HG03025 (cell line): ENCODE data around the gene PKHD1.
"Not testable (repeated sequence)": the region's sequence is repeated elsewhere in the genome, so short reads cannot be mapped to it uniquely, and the experiment has no call there.

Experiments used
- ATAC-seq: cut with Tn5 transposase; IDR thresholded peaks from one replicate; pipeline ENCODE4 v1.9.1; 2021; ENCODE audit warnings: mild to moderate bottlenecking, moderate library complexity; ENCODE audit not compliant: unreplicated experiment, low FRiP score

The PKHD1 gene

DNA sequence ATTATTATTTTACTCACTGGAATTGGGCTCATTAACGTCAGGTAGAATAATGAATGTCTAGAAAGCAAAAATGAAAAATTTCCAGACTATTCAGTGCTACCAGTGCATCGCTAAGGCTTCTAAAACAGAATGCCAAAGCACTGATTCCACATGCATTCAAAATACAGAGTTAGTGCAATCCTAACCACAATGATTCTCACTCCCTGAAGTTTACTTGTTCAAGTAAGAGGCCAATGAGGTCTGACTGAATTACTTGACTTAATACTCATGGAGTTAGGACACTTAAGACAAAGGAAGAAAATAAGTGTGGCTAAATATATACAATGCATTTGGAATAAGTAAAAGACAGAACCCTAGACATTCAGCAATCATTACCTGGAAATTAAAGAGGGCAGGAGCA lies 220.5 kb downstream of the PKHD1 start:
- ATAC-seq: no peak

DNA sequence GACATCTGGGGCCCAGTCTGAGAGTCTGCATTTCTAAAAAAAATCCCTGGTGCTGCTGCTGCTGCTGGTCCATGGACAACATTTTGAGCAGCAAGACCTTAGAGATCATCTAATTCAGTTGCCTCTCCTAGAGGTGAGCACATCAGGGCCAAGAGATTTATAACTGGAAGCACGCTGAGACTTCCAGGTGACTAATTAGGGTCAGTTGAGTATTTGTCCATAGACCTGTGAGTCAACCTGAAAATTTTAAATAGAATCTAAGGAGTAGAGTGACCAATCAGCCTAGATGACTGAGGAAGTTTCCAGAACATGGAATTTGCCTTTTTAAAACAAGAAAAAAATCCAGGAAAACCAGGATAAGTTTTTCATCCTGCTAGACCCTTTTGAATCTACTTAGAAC lies 221.4 kb downstream of the PKHD1 start:
- ATAC-seq: no peak

DNA sequence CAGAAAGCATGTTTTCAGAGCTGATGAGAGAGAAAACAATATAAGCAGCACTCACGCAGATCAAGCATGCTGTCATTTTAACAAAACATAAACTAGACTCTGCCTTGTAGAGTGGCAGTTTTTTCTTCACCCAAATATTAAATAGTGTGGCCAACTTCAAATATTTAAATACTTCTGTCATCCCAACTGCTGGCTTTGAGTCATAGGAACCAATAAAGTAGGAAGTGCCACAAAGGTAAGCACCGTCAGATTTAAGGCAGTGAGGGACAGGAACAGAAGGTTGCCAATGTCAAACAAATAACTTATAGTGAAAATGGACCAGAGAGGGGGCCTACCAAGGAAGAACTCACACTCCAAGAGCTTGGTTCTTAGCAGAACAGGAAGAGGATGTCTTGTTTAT lies 222.2 kb downstream of the PKHD1 start:
- no peak for ATAC-seq

DNA sequence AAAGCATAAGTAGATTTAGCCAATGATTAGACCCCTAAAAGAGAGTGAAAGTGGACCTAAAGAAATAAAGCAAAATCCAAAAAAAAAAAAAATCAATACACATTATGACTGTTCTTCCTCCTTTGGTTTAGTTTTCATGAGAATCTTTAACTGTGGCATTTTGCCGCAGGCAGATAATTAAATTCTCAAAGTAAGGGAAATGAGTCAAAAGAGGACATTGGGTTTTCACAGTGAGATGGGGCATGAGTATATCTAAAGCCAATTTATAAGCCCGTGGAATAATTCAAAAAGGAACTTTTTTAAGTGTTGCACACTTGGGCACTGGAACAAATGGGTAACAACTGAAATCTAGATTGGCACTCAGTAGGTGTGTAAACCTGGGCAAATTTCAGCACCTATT lies 230.3 kb downstream of the PKHD1 start:
- ATAC-seq: no peak

DNA sequence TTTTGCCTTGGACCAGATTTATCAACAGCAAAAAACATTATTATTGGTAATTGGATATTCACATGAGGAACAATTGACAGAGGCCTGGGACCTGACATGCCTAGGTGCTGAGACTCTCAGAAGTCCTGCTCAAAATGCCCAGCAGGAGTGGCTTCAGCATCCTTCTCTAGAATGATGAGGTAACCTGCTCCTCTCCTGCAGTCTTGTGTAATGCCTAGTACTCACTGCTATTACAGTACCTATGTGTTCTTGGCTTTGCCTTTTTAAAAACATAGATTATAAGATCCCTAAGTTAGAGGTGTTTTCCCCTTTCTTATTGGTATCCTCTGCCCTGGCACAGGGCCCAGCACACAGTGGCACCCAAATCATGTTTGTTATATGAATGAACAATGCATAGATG lies 230.9 kb downstream of the PKHD1 start:
- no peak for ATAC-seq

DNA sequence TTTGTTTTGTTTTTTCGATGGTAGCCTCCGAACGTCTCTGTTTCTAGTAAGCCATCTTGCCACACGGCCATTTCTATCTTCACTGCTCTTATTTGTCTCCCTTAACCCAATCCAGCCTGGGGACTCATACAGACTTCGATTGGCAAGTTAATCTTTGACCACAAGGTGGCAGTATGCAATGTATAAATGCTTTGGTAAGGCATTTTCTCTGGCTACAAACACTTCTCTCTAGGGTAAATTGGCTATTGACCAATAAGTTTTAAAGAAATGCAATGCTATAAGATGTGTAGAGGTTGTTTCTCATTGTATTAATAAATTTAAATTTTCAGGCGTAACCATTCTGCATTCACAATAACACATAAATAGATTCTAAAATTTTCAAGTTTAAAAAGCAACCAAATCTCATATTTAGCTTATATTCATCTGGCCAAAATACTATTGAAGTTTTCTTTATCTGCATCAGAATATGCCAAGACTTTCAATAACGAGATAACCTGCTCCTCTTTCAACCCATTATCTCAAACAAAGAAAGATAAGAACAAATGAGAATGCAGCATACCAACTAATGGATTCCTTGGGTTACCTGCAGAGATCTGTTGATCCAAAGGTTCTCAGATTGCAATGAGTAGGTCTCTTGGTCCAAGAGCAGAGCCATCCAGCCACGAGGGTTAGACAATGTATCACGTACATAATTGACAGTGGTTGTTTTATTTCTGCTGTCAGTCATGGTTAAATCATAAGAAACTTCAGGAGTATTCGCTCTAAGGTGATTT lies 231.9 kb downstream of the PKHD1 start:
- no peak for ATAC-seq

- ATAC-seq: no peak
Measured at GRCh38 chr6:51854876-51855275, 232.5 kb downstream of the PKHD1 start.

- ATAC-seq: no peak
Measured at GRCh38 chr6:51854347-51854746, 233.1 kb downstream of the PKHD1 start.

DNA sequence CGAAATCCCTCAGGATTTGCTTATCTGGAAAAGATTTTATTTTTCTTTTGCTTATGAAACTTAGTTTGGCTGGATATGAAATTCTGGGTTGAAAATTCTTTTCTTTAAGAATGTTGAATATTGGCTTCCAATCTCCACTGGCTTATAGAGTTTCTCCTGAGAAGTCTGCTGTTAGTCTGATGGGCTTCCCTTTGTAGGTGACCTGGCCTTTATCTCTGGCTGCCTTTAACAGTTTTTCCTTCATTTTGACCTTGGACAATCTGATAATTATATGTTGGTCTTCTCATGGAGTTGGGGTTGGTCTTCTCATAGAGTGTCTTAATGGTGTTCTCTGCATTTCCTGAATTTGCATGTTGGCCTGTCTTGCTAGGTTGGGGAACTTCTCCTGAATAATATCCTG lies 234.3 kb downstream of the PKHD1 start:
- ATAC-seq: not testable (repeated sequence)

- ATAC-seq: no peak
Measured at GRCh38 chr6:51846531-51846930, 240.9 kb downstream of the PKHD1 start.

GRCh38 chr6:51844336-51844735 lies 243.1 kb downstream of the PKHD1 start:
- ATAC-seq: no peak

DNA sequence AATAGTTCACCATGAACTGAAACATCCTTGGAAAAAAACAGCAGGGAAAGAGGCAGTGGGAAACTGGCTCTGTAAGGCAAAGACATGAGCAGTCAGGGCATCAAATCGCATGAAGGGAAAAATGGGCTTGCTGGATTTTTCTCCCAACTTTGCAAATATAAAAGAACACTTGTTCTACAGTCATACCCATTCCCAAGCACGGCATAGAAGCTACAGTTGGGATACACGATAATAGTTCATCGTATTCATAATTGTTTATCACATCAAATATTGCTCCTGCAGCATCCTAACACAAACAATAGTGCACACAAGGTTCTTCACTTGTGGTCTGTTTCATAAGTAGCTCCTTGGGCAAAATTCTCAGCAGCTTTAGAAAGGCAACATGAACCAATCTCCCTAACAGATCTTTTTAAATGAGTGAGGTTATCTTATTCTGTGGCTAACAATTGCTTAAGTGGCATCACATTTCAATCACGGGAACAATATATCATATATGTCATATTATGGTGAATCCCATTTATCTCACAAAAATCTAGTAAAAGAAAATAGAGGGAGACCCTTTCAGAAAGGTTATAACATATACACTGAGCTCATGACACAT lies 243.9 kb downstream of the PKHD1 start:
- no peak for ATAC-seq

DNA sequence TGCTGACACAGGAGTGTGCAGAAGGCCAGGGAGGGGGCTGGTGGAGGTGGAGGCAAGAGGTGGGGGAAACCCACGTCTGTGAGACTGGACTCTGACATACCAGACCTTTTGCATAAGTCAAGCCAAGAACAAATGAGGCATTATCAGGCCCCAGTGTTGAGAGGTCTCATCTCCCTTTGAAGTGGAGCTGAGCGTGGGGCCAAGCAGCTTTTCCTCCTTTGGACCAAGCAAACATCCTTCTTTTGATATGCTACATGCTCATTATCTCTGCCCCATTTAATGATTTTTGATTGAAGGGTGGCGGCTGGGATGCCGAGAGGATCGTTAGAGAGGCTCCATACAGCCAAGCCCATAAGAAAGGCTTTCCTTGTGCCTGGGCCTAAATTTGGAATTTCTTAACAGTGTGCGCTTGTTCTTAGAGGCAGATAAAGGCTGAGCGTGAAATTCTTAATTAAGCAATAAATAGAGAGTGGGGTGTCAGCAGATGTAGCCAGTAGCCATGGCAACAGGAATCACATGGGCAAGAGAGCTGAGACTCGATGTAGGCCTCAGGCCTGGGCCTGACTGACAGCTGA lies 244.5 kb downstream of the PKHD1 start:
- ATAC-seq: no peak

GRCh38 chr6:51842061-51842803 lies 245.2 kb downstream of the PKHD1 start:
- no peak for ATAC-seq

GRCh38 chr6:51841626-51842025 lies 245.8 kb downstream of the PKHD1 start:
- ATAC-seq: no peak

DNA sequence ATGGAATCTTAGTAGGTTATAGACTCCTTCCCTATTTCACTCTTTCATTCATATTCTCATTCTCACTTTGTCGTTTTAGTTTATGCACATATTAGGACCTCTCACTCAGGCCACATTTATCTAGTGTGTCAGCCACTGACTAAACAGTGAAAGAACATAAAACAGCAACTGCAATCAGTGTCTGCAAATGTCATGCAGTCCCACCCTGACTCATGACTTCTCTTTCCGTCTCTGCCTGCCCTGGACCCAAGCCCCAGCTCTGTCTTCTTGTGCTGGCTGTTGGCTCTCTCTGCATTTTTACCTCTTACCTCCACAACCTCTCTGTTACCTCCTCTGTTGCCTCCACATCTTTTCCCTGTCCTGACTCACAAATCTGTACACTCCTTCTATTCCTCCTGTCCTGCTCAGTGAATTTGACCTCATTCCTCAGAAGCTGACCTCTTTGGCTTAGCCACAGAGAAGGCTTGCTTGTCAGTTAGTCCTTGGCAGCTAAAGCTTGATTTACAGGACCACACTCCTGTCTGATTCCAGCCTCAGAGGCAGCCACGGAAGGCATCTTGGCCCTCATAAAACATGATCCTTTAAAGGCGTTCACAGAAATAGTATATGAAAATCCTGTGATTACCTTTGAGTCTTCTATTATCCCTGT lies 247.6 kb downstream of the PKHD1 start:
- no peak for ATAC-seq

DNA sequence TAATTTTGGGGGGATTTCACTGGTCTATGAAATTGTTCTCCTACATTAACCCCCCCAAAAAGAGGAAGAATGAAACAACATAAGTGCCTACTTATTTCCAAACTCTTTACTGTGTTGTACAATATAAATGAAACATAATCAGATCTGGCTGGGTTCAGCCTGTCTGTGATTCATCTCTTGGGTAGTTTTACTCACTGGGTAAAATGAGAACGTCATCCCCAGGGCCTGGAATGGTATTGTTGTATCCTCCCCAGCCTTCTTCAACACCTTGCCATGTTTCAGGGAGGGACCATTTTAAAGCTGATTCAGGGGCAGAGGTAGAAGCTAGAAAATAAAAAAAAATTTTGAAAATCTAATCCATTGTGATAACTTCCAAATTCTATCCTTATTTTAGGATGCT lies 256.7 kb downstream of the PKHD1 start:
- ATAC-seq: no peak

- no peak for ATAC-seq
Measured at GRCh38 chr6:51827580-51827979, 259.8 kb downstream of the PKHD1 start.

DNA sequence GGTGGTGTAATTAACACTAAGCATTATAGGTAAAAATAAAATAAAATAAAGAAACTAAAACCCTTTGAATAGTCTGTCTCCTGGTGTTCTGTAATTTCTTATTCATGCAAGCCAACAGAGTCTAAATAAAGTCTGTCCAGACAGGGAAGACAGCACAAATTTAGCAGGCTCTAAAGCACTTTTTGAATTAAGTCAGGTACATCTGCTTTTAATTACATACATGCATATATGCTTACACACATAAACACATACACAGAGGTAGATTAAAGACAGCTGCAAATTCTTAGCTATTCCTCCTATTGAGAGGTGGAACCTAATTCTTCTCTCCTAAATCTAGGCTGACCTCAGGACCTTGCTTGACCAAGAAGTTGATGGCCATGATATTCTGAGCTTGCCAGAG lies 262.5 kb downstream of the PKHD1 start:
- no peak for ATAC-seq

DNA sequence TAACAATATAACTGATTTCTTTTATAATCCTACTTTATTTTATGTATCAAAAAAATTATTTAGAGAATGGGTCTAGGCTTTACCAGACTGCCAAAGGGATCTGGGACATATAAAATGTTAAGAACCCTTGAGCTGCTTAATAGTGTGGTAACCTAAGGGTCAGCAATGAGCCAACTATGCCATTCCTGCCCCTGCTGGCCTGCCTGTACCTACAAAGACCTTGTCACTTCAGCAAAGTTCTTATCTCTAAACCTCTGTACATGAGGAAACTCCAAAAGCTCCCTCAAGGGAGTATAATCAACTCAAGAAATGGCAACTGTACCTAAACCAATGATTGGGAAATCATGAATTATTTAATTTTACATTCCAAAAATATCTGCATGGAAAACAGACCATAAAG lies 266.9 kb downstream of the PKHD1 start:
- ATAC-seq: no peak

DNA sequence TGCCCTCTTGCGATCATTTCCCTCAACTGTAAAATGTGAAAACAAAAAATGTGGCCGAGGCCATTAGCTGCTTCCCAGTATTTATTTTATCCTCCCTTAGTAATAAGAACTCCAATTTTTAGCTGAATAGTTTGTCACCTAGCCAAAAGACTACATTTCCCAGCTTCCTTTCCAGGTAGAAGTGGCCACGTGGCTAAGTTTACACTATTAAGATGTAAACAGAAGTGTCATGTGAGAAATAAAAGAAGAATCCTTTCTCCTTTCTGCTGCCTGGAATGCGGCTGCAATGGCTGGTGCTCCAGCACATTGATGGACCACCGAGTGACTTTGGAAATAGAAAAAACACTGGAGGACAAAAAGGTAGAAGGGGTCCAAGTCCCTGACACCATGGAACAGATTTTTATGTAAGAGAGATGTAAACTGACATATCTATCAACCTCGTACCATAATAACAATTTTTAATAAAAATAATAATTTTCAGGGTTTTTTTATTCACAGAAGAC lies 268.8 kb downstream of the PKHD1 start:
- ATAC-seq: no peak
